ENCODE data around the gene ST6GALNAC6. TPM values are rescaled to one million over a fixed set of nuclear protein-coding genes. Genes with fewer than 3 reads are reported as not detected.

The ST6GALNAC6 gene
- total and polyA plus RNA-seq, 7 donors, result 35.6 to 125 (median 109) TPM

DNA sequence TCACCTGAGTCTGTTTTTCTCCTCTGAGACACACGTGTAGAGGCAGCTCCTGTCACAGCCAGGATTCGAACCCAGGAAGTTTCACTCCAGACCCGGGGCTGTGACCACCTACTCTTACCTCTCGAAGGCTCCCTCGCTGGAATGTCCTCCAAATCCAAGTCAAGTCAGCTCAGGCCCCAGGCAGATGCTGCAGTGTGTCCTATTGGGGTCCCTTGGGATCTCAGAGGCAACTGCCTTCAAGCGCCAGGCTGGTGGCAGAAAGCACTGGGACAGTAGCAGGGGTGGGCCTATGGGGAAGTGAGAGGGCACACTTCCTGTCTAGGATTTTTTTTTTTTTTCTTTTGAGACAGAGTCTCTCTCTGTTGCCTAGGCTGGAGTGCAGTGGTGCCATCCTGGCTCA, 18.2 kb upstream of the ST6GALNAC6 start:
- WGBS, 2 donors, result 54 to 60% methylated on average over 6 of the region's 6 CpGs

DNA sequence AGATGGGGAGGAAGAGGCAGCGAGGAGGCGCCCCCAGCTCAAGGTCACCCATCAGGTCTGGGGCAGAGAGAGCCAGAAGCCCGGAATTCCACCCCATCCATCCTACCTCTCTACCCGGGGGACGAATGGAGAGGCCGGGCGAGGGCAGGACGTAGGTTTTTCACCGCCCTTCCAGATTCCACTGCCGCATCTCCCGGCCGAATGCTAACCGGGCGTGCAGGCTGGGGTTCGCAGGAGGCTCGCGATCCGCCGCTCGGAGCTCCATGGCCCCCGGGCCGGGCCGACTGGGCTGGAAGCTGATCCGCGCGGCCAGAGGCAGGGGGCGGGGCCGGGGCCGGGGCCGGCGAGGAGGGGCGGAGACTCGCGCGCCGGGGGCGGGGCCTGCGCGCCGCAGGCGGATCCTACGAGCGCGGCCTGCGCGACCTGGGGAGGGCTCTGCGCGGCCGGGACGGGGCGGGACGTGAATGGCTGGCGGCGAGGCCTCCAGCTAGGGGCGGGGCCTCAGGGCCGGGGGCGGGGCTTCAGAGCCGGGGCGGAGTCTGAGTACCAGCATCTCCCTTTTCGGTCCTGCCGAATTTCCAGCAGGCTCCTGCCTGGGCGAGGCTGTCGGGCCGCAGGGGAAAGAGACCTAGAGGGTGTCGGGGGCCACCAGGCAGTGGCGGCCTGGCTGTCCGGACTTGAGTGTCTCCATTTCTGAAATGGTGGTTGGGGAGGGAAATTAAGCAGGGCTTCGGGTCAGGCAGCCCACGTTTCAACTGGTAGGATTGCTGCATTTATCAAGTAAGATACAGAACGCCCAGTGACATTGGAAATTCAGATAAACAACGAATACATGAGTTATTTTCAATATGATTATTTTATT, 17.5 kb upstream of the ST6GALNAC6 start, which contains the start of gene ST6GALNAC4:
Gene ST6GALNAC4 (minus strand): TSS at position 322 of the 862 bp plus-strand sequence. CDS start 622 bp downstream, outside the sequence.
- intact Hi-C loops (cut with DNase I), result loop anchor here (2.0 to 5.0 kb wide), 5 partner anchors 18 to 182 kb away; partner anchors contain the start of genes AK1, CDK9, FPGS and ST6GALNAC6
- peak in 1 of 2 donors; percentile 39 for TF ChIP-seq POLR2A (IDR thresholded peaks at IDR 0.05)
- TF ChIP-seq EP300 (IDR thresholded peaks at IDR 0.05), result no peak
- peak; percentile 57 to 80 (median 70) for TF ChIP-seq POLR2AphosphoS5 (IDR thresholded peaks at IDR 0.05)
- no peak for TF ChIP-seq CTCF (IDR thresholded peaks at IDR 0.05)
- peak within 1 kb of the TSS; percentile 51 to 68 (median 66) for H3K4me3 ChIP-seq
- DNase-seq, result peak; percentile 97
- peaks cover 0 to 55% (median 50%) of the 10 kb centered on the region in 4 donors for H3K4me1 ChIP-seq
- H3K27me3 ChIP-seq, result no peaks in the 10 kb centered on the region
- H3K27ac ChIP-seq, result peak within 1 kb of the TSS; percentile 72 to 81 (median 78)
- no peaks in the 10 kb centered on the region for H3K9me3 ChIP-seq
- peaks cover 0 to 8% (median 3%) of the 10 kb centered on the region in 4 donors for H3K36me3 ChIP-seq
- 2% methylated on average over 71 of the region's 71 CpGs for WGBS, 2 donors

More for the DNA sequence above, 18.2 kb upstream of the ST6GALNAC6 start:
- peaks cover 0 to 57% (median 52%) of the 10 kb centered on the region in 4 donors for H3K4me1 ChIP-seq
- TF ChIP-seq POLR2A (IDR thresholded peaks at IDR 0.05) (no peak), POLR2AphosphoS5 (IDR thresholded peaks at IDR 0.05) (no peak), CTCF (IDR thresholded peaks at IDR 0.05) (no peak), EP300 (IDR thresholded peaks at IDR 0.05) (no peak)
- intact Hi-C loops (cut with DNase I), result loop anchor here (2.0 to 5.0 kb wide), 6 partner anchors 19 to 329 kb away; partner anchors contain the start of genes AK1, CDK9, FPGS and ST6GALNAC6
- peaks cover 0 to 2% (median 0%) of the 10 kb centered on the region in 4 donors for H3K36me3 ChIP-seq
- DNase-seq, result no peak
- H3K9me3 ChIP-seq, result no peaks in the 10 kb centered on the region
- peak overlapping the region; percentile 72 to 81 (median 78) for H3K27ac ChIP-seq
- peak overlapping the region in 2 of 4 donors; percentile 64 to 68 for H3K4me3 ChIP-seq
- no peaks in the 10 kb centered on the region for H3K27me3 ChIP-seq

GRCh38 chr9:127915801-127916719, 16.7 kb upstream of the ST6GALNAC6 start:
- H3K9me3 ChIP-seq, result no peaks in the 10 kb centered on the region
- no peak for DNase-seq
- H3K27ac ChIP-seq, result peak overlapping the region; percentile 72 to 81 (median 78)
- H3K27me3 ChIP-seq, result no peaks in the 10 kb centered on the region
- H3K36me3 ChIP-seq, result peaks cover 0 to 17% (median 7%) of the 10 kb centered on the region in 4 donors
- intact Hi-C loops (cut with DNase I), result loop anchor here (2.0 to 5.0 kb wide), 5 partner anchors 17 to 181 kb away; partner anchors contain the start of genes AK1, CDK9, FPGS and ST6GALNAC6
- 27 to 37% methylated on average over 27 of the region's 27 CpGs for WGBS, 2 donors
- H3K4me1 ChIP-seq, result peaks cover 0 to 46% (median 44%) of the 10 kb centered on the region in 4 donors
- peak overlapping the region; percentile 51 to 68 (median 66) for H3K4me3 ChIP-seq
- no peak for TF ChIP-seq POLR2A (IDR thresholded peaks at IDR 0.05)
- no peak for TF ChIP-seq POLR2AphosphoS5 (IDR thresholded peaks at IDR 0.05)

DNA sequence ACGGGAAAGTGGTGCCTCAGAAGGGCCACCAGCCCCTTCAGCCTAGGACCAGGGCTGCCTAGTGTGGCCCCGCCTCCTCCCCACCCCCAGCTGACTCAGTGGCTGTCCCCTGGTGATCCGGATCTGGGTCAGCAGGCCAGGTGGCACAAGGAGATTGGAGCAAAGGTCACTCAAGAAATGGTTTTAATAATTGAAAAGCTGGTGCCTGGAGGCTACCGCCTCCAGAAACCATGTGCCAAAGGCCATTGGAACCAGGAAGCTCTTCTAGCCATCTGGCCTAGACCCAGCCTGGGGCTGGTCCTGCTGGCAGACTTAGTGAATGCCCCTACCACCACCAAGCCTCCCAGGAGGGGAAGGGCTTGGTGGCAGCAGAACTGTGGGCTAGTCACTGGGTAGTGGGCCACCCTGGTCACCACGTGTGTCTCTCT, 15.9 kb upstream of the ST6GALNAC6 start:
- H3K27me3 ChIP-seq, result no peaks in the 10 kb centered on the region
- no peaks in the 10 kb centered on the region for H3K9me3 ChIP-seq
- WGBS, 2 donors, result 44 to 65% methylated on average over 5 of the region's 5 CpGs
- H3K4me1 ChIP-seq, result peaks cover 0 to 45% (median 43%) of the 10 kb centered on the region in 4 donors
- TF ChIP-seq POLR2A (IDR thresholded peaks at IDR 0.05) (no peak), CTCF (IDR thresholded peaks at IDR 0.05) (no peak), EP300 (IDR thresholded peaks at IDR 0.05) (no peak)
- no peak for DNase-seq
- intact Hi-C loops (cut with DNase I), result loop anchor here (5.0 kb wide), 3 partner anchors 38 to 128 kb away; partner anchors contain the start of genes AK1, CDK9 and FPGS
- H3K27ac ChIP-seq, result peak overlapping the region in 1 of 4 donors; percentile 80
- H3K36me3 ChIP-seq, result peaks cover 0 to 24% (median 11%) of the 10 kb centered on the region in 4 donors
- H3K4me3 ChIP-seq, result no peak overlapping the region

Measured in sigmoid colon (tissue), 7 donors.